HG03159 (cell line): ENCODE data around the gene SETX.

ENCODE experiments used
- ATAC-seq: cut with Tn5 transposase; IDR thresholded peaks from one replicate; pipeline ENCODE4 v1.9.1; 2021; ENCODE audit warnings: mild to moderate bottlenecking, moderate library complexity; ENCODE audit not compliant: unreplicated experiment

SETX gene

DNA sequence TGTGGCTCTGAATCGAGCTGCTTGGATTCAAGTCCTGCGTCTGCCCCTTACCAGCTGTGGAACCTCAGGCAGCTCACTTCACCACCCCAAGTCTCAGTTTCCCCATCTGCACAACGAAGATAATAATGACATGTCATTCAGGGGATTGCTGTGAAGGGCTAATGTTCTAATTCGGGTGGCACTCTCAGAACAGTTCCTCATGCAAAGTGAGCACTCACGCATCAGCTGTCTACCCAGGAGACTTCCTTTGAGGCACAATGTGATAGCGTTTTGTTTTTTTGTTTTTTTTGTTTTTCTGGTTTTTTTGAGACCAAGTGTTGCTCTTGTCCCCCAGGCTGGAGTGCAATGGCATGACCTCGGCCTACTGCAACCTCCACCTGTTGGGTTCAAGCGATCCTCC is 136.6 kb downstream of the SETX start:
- no peak for ATAC-seq

GRCh38 chr9:132216861-132217619 is 137.7 kb downstream of the SETX start:
- ATAC-seq = no peak

GRCh38 chr9:132214027-132214622 is 140.7 kb downstream of the SETX start:
- ATAC-seq = no peak

- ATAC-seq = no peak
Measured at GRCh38 chr9:132211570-132211969, 143.2 kb downstream of the SETX start.
